Measurements from ENCODE around the gene TRMU. TPM values are rescaled to one million over a fixed set of nuclear protein-coding genes. Genes with fewer than 3 reads are reported as not detected.

Gene TRMU
- polyA plus RNA-seq, 1 experiment: 23.7 TPM

DNA sequence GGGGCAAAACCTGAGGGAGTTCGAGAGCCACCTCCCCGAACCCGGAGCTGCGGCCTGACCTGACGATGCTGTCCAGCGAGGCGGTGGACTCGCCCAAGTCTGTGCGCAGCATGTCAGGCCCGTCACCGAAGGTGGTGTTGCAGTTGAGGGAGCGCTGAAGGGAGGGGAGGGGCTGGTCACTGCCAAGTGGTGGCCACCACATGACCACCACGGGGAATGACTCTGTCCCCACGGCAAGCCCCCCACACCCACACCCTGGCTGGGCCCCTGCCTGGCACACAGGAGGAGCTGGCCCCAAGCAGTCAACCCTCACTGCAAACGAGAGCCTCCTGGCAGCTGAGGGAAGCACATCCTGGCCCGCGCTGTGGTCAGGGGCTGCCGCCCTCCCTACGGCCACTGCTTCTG is 30.8 kb downstream of the TRMU start:
- H3K4me3 ChIP-seq (ENCODE audit: low read depth, low read length): no peak overlapping the region
- DNase-seq (ENCODE audit: low read depth, low spot score): no peak
- CTCF ChIA-PET: interaction anchor here (2.5 to 3.4 kb wide), 3 partner anchors 172 to 180 kb away, joined by 10 to 112 read pairs (median 27); no protein-coding TSS in a partner anchor
- H3K27me3 ChIP-seq (ENCODE audit: control insufficient read depth, insufficient read depth, low read length): peaks cover 9% of the 10 kb centered on the region
- no peaks in the 10 kb centered on the region; the same call in 1 of the 2 replicates for H3K9me3 ChIP-seq (ENCODE audit: control insufficient read depth, insufficient read depth, low read length)
- H3K27ac ChIP-seq (ENCODE audit: low read depth, low read length): no peak overlapping the region
- POLR2A ChIA-PET: no interaction called here
- TF ChIP-seq, protein P1, sequence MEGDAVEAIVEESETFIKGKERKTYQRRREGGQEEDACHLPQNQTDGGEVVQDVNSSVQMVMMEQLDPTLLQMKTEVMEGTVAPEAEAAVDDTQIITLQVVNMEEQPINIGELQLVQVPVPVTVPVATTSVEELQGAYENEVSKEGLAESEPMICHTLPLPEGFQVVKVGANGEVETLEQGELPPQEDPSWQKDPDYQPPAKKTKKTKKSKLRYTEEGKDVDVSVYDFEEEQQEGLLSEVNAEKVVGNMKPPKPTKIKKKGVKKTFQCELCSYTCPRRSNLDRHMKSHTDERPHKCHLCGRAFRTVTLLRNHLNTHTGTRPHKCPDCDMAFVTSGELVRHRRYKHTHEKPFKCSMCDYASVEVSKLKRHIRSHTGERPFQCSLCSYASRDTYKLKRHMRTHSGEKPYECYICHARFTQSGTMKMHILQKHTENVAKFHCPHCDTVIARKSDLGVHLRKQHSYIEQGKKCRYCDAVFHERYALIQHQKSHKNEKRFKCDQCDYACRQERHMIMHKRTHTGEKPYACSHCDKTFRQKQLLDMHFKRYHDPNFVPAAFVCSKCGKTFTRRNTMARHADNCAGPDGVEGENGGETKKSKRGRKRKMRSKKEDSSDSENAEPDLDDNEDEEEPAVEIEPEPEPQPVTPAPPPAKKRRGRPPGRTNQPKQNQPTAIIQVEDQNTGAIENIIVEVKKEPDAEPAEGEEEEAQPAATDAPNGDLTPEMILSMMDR (IDR thresholded peaks at IDR 0.05; ENCODE audit: low read depth, low read length): no peak

DNA sequence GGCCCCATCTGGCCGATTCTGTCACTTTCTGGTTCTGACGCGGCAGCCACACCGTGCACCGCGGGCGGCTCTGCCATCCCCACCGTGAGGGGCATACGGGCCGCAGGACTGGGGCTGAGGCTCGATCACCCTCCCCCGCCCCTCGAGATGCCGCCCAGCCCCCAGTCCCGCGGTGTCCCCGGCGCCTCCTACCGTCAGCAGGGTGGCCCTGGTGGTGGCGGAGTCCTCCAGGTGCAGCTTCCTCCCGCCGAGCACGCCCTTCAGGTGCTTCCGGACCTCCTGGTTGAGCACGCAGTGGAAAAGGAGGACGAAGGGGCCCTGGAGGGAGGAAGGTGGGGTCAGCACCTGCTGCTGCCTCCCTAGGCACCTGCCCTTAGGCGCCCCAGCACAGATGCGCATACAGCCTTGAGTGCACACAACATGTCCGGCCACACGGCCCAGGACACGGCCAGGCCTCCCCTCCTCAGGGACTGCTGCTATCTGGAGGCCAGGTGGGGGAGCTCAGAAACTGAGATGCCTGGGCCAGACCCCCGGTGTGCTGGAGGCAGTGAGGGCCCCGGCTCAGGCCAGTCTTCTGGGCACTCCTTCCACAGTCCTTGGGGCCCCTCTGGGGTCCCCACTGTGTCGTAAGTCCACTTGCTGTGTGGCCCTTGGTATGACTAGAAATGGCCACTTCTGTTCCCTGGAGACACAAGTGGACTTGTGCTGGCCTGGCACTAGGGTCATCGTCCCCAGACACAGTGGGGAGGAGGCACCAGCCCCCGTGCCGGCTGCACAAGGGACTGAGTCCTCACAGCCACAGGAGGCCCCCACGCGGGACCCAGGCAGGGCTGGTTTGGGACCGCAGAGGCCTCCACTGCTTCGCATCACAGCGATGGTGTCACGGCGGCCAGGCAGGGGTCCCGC is 31.5 kb downstream of the TRMU start:
- ChIA-PET CTCF (interaction anchor here (0.6 to 3.4 kb wide), 23 partner anchors 9 to 361 kb away, joined by 3 to 112 read pairs (median 5); no protein-coding TSS in a partner anchor), POLR2A (no interaction called here)

DNA sequence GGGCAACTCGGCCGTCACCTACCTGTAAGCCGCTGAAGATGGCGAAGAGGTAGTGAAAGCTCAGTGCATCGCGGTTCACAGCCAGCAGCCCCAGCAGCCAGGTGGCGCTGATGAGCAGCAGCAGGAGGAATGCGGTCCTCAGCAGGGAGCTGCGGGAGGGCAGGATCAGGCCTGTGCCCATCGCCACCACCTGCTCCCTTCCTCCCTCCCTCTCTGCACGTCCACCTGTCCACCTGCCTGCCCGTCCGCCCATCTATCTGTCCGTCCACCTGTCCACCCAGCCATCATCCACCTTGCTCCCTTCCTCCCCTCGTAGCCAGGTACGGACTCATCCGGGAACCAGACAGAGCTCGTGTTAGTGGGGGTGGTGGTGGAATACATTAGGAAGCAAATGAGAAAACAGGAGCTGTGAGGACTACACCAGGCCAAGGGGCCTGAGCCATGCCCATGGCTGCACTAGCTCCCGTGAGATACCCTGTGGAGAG is 32.2 kb downstream of the TRMU start:
- Histone ChIP-seq H3K9me3 (ENCODE audit: control insufficient read depth, insufficient read depth, low read length) (no peaks in the 10 kb centered on the region; the same call in 1 of the 2 replicates), H3K27me3 (ENCODE audit: control insufficient read depth, insufficient read depth, low read length) (peaks cover 9% of the 10 kb centered on the region), H3K27ac (ENCODE audit: low read depth, low read length) (no peak overlapping the region), H3K4me3 (ENCODE audit: low read depth, low read length) (no peak overlapping the region)
- ChIA-PET POLR2A (no interaction called here), CTCF (interaction anchor here (0.6 to 3.4 kb wide), 28 partner anchors 9 to 373 kb away, joined by 3 to 112 read pairs (median 4); no protein-coding TSS in a partner anchor)
- TF ChIP-seq, protein P1 (IDR thresholded peaks at IDR 0.05; ENCODE audit: low read depth, low read length): peak; percentile 89
- DNase-seq (ENCODE audit: low read depth, low spot score): peak; percentile 10

More for the DNA sequence above, 31.5 kb downstream of the TRMU start:
- Histone ChIP-seq H3K9me3 (ENCODE audit: control insufficient read depth, insufficient read depth, low read length) (no peaks in the 10 kb centered on the region; the same call in 1 of the 2 replicates), H3K27ac (ENCODE audit: low read depth, low read length) (no peak overlapping the region), H3K4me3 (ENCODE audit: low read depth, low read length) (no peak overlapping the region), H3K27me3 (ENCODE audit: control insufficient read depth, insufficient read depth, low read length) (peaks cover 9% of the 10 kb centered on the region)
- no peak for DNase-seq (ENCODE audit: low read depth, low spot score)
- TF ChIP-seq, protein P1 (IDR thresholded peaks at IDR 0.05; ENCODE audit: low read depth, low read length): no peak

DNA sequence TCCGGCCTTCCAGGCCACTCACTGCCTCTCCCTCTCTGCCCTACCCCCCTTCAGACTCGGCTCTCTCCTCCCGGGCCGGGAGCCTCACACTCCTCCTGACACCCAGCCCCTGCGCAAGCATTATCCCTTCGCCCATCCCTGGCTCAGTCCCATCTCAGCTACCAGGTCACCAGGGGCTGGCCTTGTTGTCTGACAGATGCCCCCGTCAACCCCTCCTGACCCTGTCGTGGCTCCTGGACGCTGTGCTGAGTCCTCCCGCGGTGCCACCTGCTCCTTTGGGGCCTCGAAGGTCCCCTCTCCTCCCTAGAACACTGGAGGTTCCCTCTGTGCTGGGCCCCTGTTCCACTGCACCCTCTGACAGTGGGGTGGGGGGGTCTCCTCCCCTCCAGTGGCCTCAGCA is 32.9 kb downstream of the TRMU start:
- no peak for DNase-seq (ENCODE audit: low read depth, low spot score)
- TF ChIP-seq, protein P1 (IDR thresholded peaks at IDR 0.05; ENCODE audit: low read depth, low read length): no peak
- Histone ChIP-seq H3K9me3 (ENCODE audit: control insufficient read depth, insufficient read depth, low read length) (no peaks in the 10 kb centered on the region; the same call in 1 of the 2 replicates), H3K4me3 (ENCODE audit: low read depth, low read length) (no peak overlapping the region), H3K27me3 (ENCODE audit: control insufficient read depth, insufficient read depth, low read length) (peaks cover 9% of the 10 kb centered on the region), H3K27ac (ENCODE audit: low read depth, low read length) (no peak overlapping the region)
- ChIA-PET POLR2A (no interaction called here), CTCF (interaction anchor here (0.8 to 3.4 kb wide), 17 partner anchors 9 to 374 kb away, joined by 3 to 112 read pairs (median 4); no protein-coding TSS in a partner anchor)

Data from AG04450 (cell line).